ENCODE data around the gene POC1A.

Gene POC1A

GRCh38 chr3:52126036-52126435, 28.2 kb downstream of the POC1A start:
- no peak for DNase-seq

DNA sequence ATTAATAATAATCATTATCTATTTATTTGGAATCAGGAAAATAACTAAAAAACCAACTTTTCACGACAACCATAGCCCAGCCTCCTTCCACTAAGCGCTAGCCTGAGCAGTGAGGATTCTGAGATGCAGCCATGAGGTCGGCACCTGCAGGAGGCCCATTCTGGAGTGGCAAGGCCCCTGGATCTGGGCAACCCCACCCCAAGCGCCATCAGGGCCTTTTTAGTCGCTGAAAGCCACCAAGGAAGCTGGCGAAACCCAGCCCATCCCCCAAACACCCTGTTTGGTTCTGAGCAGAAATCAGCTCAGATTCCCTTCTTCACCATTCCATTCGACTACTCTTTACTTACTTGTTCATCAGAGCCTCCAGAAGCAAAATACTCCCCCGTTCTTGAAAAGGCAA, 29.5 kb downstream of the POC1A start:
- no peak for DNase-seq

GRCh38 chr3:52124126-52124525, 30.1 kb downstream of the POC1A start:
- DNase-seq, result no peak

DNA sequence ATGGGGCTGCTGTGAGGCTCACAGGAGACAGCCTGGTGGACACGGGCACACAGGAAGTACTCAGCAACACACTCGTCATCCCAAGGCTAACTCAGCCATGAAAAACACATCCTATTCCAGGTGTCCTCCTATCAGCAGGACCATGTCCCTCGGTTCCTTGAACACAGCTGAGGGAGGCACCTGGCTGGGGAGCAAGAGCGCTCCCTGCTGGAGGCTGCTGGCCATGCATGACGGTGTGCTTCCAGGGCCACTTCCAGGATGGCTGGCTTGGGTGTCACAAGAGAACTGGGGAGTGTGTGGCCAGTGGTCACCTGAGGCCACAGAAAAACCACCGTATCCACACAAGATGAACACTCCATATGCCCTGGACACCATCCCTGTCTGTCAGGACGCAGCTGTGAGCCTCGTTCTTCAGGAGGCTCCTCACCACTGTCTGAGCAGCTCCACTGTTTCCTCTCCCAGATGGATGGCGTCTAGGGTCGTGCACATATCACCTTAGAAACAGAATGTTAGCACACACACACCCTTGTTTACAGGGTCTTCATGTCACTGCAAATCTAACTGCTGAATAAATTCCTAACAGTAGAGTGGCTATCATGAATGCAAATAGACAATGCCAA, 31.0 kb downstream of the POC1A start:
- DNase-seq, result peak; percentile 72

- no peak for DNase-seq
Measured at GRCh38 chr3:52122491-52122890, 31.7 kb downstream of the POC1A start.

DNA sequence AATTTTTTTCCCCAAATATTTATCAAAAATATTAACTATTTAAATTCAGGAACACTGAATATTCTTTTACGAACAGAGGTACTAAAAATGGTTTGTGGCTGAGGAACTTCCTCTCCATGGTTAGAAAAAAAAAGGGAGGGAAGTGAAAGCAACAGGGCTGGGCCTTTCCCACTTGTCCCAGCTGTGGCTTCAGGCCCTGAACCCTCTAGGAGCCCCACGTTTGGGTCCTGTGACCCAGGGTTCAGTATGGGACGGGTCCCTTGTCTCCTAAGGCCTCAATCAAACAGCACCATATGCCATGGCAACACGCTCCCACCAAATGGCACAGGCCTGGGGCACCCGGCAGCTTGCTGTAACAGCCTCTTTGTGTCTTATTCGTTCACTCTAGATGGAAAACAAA, 32.4 kb downstream of the POC1A start:
- DNase-seq, result no peak

DNA sequence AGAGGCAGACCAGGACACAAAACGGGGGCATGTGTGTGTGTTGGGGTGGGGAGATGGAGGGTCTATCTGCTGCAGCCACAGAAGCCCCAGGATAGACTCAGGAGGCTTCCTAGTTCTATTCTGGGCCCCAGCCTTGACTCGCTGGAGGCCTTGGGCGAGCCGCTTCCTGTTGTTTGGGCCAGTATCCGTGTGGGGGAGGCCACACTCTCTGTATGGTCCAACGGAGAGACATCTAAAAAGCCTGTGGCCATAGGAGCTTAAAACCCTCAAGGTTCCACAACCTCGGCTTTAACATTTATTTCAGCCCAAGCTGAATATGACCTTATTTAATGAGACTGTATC, 32.8 kb downstream of the POC1A start:
- no peak for DNase-seq

GRCh38 chr3:52120556-52121463, 33.4 kb downstream of the POC1A start:
- no peak for DNase-seq

GRCh38 chr3:52119826-52120225, 34.4 kb downstream of the POC1A start:
- DNase-seq, result no peak

DNA sequence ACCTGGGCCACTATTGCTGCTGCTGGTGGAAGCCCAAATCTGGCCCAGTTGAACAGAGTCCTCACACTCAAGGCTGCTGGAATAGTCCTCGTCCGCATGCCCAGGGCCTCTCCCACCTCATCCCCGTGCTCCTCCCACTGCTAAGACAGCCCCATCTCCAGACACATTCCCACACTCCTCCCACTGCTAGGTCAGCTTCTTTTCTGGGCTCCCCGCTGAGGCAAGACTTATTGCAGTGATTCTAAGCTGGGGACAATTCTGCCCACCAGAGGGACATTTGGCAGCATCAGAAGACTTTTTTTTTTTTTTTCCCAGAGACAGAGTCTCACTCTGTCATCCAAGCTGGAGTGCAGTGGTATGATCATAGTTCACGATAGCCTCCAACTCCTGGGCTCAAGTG, 35.1 kb downstream of the POC1A start:
- DNase-seq, result no peak

DNA sequence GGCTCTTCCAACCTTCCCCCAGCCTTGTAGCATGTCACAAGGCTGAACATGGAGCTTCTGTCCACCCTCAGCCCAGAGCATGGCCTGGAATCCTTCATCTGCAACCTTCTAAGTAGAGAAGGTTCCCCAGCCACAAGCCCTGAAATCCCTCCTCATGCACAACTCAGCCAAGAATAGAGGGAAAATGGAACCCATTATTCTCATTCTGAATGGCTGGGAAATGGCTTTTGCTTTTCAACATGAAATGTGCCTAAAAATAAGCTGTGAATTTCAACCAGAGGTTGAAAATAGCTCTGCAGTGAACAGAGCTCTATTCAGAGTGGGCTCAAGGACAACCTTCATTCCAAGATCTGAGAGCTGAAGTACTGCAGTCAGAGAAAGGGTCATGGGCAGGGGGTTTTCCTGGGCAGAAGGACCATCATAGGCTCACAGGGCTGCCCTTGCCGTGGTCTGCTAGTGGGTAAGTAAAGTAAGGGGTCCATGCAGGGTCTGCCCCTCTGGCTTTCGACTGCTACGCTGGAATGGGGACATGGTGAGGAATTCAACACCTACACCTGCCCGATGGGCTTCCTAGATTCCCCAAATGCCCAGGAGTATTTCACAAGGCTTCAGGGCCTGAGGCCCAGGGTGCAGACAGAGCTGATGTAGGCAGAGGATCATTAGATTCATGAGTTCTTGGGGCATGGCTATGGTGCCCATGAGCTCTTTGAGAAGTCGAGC, 35.9 kb downstream of the POC1A start:
- no peak for DNase-seq

GRCh38 chr3:52117537-52117936, 36.7 kb downstream of the POC1A start:
- no peak for DNase-seq

DNA sequence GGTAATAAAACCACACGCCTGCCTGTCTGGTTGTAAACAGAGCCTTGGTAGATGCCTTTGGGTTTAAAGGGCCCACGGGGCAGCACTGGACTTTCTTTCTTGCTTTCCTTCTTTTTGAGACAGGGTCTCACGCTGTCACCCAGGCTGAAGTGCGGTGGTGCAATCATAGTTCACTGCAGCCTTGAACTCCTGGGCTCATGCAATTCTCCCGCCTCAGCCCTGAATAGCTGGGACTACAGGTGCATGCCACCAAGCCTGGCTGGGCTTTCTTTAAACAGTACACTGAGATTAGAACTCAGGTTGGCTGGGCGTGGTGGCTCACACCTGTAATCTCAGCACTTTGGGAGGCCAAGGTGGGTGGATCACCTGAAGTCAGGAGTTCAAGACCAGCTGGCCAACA, 42.2 kb downstream of the POC1A start:
- no peak for DNase-seq

DNA sequence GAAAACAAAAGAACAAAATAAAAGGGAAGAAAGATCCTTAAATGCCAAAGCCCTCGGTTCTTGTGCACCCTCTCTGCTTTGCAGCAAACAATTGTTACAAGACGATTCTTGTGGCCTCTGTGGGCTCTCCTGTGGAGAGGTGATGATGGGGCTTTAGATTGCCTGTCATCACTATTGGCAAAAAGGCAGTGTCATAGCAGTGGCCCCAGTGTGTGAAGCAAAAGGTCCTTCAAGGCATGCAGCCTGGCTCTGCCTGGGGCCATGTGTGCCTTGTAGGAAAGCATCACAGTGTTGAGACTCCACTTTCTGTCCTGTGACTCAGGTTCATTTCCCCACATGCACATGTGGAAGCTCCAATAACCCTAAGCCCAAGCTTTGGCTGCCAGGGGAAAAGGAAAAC, 43.7 kb downstream of the POC1A start:
- no peak for DNase-seq

DNA sequence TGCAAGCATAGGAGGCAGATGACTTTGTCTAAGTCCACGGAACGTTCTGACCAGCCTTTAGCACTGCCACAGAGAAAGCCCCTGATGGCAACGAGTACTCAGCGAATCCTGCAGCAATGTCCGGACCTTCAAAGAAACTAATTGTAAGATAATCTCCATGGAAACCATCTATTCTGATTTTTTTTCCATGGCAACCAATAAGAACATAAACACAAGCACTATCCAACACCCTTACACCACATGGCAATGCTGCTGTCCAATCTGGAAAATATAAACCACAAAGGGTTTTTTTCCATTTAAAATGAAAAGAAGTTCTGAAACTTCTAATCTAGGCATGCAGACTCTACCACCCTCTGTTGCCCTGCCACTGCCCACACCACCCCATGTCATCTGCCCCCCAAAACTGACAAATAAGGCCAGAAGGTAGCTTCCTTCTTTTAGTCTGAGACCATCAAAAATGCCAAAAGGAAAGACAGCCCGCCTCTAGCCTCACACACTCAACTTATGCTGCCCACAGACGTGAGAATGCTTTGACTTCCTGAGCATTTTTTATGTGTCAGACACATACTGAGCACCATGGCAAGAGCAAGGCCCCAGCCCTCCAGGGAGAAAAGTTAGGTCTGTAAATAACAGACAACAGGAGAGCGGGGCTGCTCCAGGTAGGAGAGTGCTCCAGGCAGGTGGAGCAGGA, 44.5 kb downstream of the POC1A start:
- no peak for DNase-seq

GRCh38 chr3:52108302-52109232, 45.7 kb downstream of the POC1A start:
- DNase-seq, result no peak

DNA sequence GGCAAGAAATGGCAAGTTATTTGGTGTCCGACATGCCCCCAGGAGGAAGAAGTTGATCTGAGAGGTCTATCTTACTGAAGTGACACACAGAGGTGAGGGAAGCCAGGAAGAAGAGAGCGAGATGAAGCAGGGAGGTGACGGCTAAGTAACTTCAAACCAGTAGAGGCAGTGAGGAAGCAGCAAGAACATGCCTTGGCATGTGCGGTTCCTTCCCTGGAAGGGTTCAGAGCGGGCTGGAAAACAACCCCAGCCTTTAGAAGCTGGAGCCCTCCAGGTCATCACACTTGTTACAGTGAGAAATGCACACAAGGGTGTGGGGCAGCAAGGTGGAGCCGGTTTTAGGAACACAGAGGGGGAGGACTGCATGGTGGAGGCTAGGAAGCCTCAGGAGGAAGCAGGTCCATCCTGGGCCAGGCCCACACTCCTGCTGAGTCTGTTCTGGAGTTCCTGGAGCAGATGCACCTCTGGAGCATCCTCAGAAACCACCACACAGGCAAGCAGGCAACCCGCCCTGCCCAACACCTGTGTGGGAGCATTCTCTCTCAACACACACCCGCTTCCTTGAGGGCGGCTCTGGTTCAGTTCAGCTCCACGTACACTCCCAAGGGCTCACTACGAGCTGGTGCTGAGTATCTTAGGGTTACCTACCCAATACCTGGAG, 47.1 kb downstream of the POC1A start:
- no peak for DNase-seq

DNA sequence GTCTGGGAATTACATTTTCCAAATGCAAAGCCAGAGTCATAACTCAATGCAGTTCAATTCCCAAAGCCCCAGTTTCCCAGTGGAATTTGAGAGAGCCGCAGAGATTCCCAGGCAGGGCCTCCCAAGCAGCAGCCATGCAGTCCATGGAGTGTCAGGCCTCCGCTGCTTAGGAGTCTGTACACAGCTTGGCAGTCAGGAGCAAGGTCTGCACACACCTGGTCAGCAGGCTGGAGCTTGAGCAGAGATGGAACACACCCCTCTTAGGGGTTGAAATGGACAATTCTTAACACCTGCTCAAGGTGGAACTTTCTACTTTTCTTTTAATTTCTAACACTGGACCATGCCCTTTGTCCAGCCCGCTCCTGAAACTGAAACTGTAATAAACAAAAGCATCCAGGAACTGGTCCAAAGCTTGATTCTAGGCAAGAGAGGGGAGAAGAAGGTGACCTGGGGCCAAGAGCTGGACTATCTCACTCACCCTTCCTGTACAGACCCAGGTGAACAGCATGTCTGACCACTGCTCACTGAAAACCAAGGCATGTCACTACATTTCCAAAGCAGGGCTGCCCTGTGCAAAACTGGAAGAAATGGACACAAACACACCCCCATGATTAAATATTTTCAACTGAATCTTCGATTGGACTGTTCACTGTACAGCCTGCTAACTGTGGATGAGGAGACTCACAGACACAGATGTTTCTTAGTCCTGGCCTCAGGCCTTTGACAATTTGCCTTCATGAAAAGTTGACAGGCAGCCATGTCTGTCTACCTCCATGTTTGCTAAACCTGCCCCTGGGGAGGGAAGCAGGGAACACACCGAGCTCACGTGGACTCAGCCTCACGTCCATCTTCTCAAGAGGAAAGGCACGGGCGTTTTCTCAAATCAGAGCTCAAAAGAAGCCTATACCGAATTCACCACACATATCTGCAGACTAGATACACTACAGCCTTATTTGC, 49.3 kb downstream of the POC1A start:
- no peak for DNase-seq

DNA sequence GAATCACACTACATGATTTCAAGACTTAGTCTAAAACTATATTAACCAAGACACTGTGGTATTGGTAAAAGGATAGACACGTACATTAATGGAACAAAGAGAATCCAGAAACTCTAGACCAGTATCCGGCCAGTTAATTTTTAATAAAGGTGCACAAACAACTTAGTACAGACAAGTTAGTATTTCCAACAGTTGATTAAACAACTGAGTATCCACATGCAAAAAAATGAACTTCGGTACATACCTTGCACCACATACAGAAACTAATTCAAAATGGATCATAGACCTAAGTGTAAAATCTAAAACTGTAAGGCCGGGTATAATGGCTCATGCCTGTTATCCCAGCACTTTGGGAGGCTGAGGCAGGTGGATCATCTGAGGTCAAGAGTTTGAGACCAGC, 51.3 kb downstream of the POC1A start:
- no peak for DNase-seq

DNA sequence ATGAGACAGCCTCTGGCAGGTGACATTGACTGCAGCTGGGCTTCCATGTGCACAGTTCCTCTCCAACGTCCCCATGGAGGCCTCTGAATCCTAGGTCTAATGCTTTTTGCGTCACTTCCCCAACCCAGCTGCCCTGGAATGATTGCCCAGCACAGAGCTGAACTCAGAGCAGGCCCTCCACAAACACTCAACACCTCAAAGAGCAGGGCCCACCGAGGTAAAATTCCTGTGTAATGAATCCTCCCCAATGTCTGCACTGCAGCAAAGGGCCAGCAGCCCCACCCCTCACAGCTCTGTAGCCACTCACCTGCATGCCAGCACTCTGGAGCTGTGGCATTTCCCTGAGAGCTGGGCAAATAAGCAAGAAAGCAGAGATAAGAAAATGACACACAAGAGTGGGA, 55.2 kb downstream of the POC1A start:
- no peak for DNase-seq
